GM12864 (cell line): ENCODE results near the gene JCAD.

Experiments used
- DNase-seq: peaks from one replicate; pipeline ENCODE4 v3.0.0-alpha.2; 2011; ENCODE audit warnings: low read depth
- H3K4me3 ChIP-seq: 2 replicates; pipeline ENCODE4 v1.5.1; 2011; ENCODE audit warnings: mild to moderate bottlenecking, low read depth, low read length, control low read depth
- TF ChIP-seq, protein P1 (sequence below): IDR thresholded peaks from 2 replicates; pipeline ENCODE4 v1.5.1; 2011; ENCODE audit warnings: low read depth, mild to moderate bottlenecking, moderate library complexity, low read length, control low read depth, inconsistent platforms; ENCODE audit errors: missing control alignments

The JCAD gene

DNA sequence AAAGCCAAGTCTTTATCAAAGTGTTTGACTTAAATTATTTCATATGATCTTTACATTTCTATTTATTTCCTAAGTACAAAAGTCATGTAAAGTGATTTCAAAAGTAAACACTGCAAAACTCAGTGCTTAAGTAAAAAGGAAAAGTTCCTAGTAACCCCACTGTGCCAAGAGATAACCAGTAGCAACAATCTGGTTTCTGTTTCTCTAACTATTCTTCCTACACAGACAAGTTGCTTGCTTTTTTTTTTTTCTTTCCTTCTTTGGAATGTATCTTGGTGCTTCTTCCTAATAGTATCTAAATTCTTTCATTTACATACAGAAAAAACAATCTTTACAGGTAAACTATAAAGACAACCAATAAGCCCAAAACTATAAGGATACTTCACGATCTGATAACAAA is 3.1 kb downstream of the JCAD start:
- no peak for DNase-seq
- no peak overlapping the region for H3K4me3 ChIP-seq
- TF ChIP-seq, protein P1, sequence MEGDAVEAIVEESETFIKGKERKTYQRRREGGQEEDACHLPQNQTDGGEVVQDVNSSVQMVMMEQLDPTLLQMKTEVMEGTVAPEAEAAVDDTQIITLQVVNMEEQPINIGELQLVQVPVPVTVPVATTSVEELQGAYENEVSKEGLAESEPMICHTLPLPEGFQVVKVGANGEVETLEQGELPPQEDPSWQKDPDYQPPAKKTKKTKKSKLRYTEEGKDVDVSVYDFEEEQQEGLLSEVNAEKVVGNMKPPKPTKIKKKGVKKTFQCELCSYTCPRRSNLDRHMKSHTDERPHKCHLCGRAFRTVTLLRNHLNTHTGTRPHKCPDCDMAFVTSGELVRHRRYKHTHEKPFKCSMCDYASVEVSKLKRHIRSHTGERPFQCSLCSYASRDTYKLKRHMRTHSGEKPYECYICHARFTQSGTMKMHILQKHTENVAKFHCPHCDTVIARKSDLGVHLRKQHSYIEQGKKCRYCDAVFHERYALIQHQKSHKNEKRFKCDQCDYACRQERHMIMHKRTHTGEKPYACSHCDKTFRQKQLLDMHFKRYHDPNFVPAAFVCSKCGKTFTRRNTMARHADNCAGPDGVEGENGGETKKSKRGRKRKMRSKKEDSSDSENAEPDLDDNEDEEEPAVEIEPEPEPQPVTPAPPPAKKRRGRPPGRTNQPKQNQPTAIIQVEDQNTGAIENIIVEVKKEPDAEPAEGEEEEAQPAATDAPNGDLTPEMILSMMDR, result no peak

DNA sequence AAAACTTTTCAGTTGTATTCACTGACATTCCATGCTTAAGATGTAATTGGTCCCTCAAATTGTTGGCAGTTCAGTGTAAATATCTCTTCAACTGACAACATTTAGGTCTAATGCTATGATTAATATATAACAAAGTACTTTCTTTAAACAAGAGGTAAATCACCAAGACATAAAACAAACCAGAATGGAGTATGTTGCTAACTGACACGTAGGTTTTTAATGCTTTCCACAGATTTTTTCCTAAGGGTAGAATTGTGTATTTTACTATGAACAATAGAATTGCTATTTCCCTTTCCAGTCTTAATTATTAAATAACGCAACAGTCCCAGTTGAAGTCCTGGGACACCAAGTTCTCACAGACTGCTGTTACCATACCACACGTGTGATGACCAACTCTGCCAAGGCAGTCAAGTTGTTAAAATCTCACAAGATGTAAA is 4.1 kb downstream of the JCAD start:
- H3K4me3 ChIP-seq, result no peak overlapping the region
- no peak for DNase-seq
- TF ChIP-seq, protein P1, result no peak

DNA sequence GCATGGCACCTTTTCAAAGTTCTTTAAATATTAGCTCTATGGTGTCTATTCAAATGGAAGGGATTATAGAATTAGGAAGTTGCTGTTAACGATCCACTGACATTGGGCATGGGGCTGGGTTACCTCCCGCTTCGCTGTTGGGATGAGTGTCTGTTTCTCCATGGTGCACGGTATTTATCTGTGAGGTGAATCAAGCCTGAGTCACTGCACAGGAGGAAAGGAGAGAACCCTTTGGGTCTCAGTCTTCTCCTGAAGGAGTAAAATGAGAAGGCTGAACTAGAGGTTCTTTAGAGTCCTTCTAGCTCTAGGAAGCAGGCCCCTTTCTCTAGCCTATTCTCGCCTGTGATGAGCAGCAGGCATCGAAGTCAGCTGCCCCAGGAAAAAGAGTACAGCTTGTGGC is 7.3 kb downstream of the JCAD start:
- no peak for DNase-seq
- TF ChIP-seq, protein P1, result no peak
- no peak overlapping the region for H3K4me3 ChIP-seq

DNA sequence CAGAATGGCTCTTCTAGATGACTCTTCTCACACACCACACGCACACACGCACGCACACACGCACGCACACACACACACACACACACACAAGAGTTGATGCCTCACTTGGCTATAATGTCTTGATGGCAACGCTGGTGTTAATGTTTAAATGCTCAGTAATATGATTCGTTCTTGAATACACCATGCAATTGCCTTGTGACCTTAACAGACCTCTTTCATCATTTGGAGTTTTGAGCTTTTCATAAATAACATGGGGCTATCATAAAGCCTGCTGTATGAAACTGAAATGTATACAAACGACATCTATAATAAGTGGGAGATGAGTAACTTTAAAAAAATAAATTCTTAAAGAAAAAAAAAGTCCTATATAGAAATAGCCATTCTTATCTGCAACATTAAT is 8.2 kb downstream of the JCAD start:
- DNase-seq, result no peak
- TF ChIP-seq, protein P1, result no peak
- no peak overlapping the region for H3K4me3 ChIP-seq

DNA sequence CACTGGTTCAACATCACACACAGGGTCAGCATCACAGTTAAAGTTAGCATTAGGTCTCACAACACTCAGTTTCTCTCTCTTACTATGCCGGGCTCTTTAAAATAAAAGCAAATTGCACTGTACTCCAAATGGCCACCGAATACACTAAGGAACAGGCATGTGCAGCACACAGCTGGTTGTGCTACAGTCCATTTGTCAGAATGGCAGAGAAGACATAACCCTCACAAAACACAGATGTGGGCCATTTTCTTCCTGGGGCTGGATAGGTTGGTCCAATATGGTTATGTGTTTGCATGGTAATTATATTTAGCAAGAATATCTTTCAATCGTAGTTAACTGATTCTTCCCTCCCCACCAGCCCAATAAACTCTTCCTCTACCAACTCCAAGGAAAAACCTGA is 9.0 kb downstream of the JCAD start:
- no peak overlapping the region for H3K4me3 ChIP-seq
- TF ChIP-seq, protein P1, result no peak
- DNase-seq, result no peak

DNA sequence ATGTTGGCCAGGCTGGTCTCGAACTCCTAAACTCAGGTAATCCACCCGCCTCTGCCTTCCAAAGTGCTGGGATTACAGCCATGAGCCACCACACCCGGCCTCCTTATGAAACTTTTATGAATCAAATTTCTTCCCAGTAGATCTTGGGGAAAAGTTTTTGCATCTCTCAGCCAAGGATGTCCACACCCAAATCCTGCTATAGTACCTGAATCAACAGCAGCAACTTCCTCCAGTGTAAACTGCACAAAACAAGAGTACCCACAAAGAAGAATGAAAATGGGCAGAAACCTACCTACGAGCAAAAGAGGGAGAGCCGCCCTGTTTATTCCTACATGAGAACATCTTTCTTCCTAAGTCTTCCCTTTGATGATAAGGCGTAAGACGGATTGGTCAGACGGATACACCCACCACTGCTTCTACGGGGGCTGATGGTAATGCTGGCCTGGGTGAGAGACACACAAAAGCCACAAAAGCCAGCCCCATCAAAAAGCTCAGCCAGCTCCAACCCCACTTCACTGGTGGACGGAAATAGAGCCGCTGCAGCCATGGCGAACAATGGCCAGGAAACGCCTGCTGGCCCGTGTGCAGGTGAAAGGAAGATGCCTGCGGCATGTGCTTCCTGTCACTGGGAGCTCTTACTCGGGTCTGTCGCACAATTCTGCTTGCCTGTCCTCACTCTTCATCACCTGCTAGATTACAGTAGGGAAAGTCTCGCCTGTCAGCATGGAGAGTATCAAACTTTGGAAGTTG is 10.4 kb downstream of the JCAD start:
- no peak for DNase-seq
- TF ChIP-seq, protein P1, result no peak

DNA sequence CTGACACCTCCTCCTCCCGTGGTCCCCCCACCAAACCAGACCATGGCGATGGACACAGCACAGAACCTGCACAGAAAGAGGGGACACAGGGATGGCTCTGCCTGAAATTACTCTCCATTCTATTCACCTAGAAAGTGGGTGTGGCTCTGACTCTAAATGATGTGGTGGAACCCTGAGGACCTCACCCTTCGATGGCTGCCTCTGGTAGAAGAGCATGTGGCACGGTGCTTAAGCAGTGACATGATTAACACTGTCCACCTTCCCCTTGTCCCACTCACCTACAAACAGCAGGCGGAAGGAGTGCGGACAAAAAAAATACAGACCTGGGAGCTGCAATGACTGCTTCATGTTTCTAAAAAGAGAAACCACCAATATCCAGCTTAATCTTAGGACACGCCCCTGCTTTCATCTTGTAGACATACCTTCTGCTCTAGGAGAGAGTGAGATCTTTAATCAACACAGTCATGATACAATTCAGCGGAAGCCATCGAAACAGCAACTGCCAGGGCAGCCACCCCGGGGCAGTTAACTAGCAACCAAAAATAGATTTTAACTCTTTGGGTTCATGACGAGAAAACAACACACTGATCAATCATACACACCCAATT is 11.4 kb downstream of the JCAD start:
- DNase-seq, result no peak
- no peak overlapping the region for H3K4me3 ChIP-seq
- TF ChIP-seq, protein P1, result no peak

More for the DNA sequence above, 10.4 kb downstream of the JCAD start:
- H3K4me3 ChIP-seq, result no peak overlapping the region
